ENCODE data around the gene GPR153.
"Not testable (repeated sequence)": the region's sequence is repeated elsewhere in the genome, so short reads cannot be mapped to it uniquely, and the experiment has no call there.

The GPR153 gene

GRCh38 chr1:6233376-6233775, 27.5 kb downstream of the GPR153 start:
- DNase-seq (ENCODE audit: low read depth), result no peak

DNA sequence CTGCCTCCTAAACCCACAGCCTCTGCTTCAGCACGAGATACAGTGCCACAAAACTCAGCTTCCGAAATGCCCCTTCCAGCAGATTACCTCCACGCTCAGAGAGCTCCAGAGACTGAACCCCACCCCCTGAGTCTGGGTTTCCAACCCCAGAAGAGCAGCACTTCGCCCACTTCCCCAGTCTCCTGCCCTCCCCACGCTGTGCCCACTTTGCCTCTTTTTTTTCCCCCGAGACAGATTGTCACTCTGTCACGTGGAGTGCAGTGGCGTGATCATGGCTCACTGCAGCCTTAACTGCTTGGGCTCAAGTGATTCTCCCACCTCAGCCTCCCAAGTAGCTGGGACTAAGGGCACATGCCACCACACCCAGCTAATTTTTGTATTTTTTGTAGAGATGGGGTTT, 35.2 kb downstream of the GPR153 start:
- DNase-seq (ENCODE audit: low read depth), result no peak

DNA sequence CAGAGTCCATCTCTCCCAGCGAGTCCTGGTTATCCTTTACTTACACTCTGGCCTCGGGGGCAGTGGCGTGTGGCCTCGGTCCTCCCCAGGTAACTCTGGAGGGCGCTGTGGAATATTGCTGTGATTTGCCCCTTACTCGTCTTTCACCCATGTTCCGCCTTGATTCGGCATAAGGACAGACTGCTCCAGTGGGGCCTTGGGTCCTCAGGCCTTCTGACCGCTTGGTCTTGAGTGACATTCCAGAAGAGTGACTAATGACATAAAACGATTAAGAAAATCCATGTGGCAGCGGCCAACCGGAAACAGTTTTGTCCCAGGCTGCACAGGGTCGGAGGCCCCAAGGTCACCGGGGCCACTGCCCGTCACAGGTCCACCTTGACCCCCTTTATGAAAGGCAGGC, 36.2 kb downstream of the GPR153 start:
- DNase-seq (ENCODE audit: low read depth), result no peak

GRCh38 chr1:6223617-6224016, 37.3 kb downstream of the GPR153 start:
- DNase-seq (ENCODE audit: low read depth), result no peak

GRCh38 chr1:6222636-6223035, 38.3 kb downstream of the GPR153 start:
- DNase-seq (ENCODE audit: low read depth), result peak; percentile 63

- no peak for DNase-seq (ENCODE audit: low read depth)
These were observed 39.6 kb downstream of the GPR153 start for GRCh38 chr1:6221210-6221784.

- no peak for DNase-seq (ENCODE audit: low read depth)
These were observed 40.7 kb downstream of the GPR153 start for GRCh38 chr1:6220236-6220635.

DNA sequence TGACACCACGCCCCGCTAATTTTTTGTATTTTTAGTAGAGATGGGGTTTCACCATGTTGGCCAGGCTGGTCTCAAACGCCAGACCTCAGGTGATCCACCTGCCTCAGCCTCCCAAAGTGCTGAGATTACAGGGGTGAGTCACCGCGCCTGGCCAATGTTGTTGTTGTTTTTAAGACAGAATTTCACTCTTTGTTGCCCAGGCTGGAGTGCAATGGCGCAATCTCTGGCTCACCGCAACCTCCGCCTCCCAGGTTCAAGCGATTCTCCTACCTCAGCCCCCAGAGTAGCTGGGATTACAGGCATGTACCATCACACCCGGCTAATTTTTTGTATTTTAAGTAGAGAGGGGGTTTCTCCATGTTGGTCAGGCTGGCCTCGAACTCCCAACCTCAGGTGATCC, 41.3 kb downstream of the GPR153 start:
- DNase-seq (ENCODE audit: low read depth), result not testable (repeated sequence)

DNA sequence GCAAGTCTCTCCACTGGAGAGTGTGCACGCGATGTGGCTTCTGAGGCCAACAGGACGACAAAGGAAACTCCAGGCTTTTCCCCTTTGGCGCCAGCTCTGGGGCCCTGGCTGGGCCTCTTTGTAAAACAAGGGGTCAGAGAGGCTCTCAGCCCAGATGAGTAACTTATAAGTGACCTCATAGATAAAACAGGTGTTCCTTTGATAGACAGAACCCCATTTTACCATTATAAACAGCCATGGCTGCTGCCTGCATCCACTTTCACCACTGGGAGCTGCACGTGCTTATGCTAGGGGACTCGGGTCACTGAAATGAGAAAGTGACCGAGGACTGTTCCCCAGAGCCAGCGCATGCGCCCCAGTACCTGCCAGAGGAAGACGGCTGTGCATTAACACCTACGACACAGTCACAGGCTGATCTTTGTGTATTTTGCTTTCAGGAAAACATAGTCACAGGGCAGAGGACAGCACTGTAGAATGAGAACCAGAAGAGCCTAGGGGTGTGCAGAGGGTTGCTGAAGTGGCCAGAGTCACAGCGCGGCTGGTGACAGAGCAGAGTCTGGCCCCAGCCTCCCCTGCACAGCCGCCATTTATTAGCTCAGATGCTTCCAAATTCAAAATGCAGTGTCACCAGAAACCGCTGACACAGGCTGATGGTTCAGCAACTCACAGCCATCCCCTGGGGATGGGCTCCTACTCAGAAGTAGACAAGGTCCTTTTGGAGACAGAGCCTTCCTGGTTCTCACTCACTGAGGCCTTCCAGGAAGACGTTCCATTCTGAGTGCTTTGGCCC, 42.3 kb downstream of the GPR153 start:
- DNase-seq (ENCODE audit: low read depth), result no peak

DNA sequence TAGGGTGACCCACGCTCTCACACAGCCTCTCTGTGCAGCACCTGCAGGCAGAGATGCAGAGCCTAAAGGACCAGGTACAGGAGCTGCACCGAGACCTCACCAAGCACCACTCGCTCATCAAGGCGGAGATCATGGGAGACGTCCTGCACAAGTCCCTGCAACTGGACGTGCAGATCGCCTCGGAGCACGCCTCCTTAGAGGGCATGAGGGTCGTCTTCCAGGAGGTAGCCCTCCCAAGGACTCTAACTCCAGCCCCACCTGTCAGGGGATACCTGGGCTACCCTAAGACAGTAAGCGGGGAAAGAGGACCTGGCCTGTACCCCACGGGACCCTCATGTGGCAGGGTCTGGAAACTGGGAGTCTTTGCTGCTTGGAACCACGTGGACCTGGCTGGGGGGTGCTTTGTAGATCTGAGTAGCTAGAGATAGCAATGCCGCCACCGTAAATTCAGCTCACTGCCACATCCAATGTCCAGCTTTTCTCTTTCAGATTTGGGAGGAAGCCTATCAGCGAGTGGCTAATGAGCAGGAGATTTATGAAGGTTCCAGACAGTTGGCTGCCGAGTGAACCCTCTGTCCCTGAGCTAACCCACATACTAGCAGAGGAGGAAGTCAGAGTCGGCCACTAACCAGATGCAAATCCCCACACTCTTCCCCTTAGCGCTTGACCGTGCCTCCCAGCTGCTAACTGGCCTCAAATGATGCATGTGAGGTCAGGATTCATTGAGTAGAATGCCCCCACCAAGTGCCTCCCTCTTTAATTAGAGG, 48.5 kb downstream of the GPR153 start:
- DNase-seq (ENCODE audit: low read depth), result no peak

GRCh38 chr1:6211731-6212130, 49.2 kb downstream of the GPR153 start:
- DNase-seq (ENCODE audit: low read depth), result no peak

GRCh38 chr1:6210591-6211355, 50.1 kb downstream of the GPR153 start:
- DNase-seq (ENCODE audit: low read depth), result no peak

- DNase-seq (ENCODE audit: low read depth), result no peak
These were observed 51.0 kb downstream of the GPR153 start for GRCh38 chr1:6209661-6210580.

- DNase-seq (ENCODE audit: low read depth), result peak; percentile 54
These were observed 51.9 kb downstream of the GPR153 start for GRCh38 chr1:6208723-6209660.

DNA sequence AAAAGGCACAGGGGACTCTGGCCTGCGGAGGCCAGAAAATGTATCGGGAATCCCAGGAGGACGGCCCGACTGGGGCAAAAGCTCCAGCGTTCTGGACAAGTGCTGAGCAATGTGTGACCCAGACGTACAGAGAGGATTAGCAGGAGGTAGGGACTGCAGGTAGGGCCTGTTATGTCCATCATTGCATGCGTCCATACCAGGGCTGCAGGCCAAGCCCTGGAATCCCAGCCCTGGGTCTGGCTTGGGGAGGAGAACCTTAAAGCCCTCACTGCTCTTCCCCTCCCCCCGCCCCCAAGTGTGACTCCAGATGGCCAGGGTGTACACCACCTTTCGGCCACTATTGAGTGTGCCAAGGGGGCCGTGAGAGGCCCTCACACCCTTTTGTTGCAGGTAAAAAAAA, 53.0 kb downstream of the GPR153 start:
- DNase-seq (ENCODE audit: low read depth), result no peak

DNA sequence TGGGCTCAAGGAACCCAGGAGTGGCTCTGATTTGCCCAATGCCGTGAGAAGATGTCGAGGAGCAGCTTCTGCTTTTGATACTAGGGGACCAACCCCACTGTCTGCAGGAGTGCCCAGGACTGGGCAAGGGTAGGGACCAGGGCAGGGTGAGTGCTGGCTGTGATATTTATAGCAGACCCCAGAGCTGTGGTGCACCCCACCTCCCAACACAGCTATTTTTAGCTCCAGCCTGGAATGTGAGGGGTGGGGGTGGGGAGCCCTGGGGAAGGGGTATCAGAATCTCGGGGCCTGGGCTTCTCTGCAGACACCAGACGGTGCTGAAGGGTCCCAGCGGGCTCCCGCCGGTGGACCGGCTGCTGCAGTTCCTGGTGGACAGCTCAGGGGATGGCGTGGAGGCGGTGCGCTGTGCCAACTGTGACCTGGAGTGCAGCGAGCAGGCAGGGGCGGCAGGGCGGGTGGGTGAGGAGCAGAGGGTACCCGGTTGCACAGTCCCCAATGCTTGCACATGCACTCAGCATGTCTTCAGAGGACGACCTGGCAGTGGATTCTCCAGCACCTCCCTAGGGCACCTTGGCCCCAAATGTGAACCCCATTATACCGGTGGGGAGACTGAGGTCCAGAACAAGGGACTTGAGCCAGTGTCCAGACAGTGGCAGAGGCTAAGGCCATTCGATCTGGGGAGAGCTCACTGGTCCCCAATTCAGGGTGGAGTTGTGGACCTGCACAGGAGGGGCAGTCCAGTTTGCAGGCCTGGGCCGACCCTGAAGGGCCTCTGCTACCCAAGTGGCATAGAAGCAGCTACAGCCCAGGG, 53.6 kb downstream of the GPR153 start:
- DNase-seq (ENCODE audit: low read depth), result no peak

DNA sequence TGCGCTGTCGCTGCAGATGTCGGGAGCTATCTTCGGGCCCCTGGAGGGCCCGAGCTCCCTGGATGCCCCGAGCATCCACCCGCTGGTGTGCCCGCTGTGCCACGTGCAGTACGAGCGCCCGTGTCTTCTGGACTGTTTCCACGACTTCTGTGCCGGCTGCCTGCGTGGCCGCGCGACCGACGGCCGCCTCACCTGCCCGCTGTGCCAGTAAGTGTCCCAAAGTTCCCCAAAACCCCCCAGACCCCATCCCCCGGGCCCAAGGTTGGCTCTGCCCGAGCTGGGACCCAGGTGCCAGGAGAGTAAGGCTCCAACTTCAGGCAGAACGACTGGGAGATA, 54.4 kb downstream of the GPR153 start:
- DNase-seq (ENCODE audit: low read depth), result no peak

GRCh38 chr1:6205849-6206519, 54.9 kb downstream of the GPR153 start, which contains the start of gene RNF207:
RNF207 (plus strand) TSS chr1:6206119; CDS start chr1:6206536, 417 bp downstream.
- DNase-seq (ENCODE audit: low read depth), result peak; percentile 77

GRCh38 chr1:6202256-6202655, 58.6 kb downstream of the GPR153 start:
- no peak for DNase-seq (ENCODE audit: low read depth)
